Astrocyte of the spinal cord (primary cell): ENCODE data around the gene PCBP3.
"Not testable (repeated sequence)": the region's sequence is repeated elsewhere in the genome, so short reads cannot be mapped to it uniquely, and the experiment has no call there.

Source experiments
- DNase-seq: peaks from one replicate; pipeline ENCODE4 v3.0.0; 2011; ENCODE audit warnings: low read depth, low spot score
- H3K4me3 ChIP-seq: 2 replicates; pipeline ENCODE4 v1.5.1; 2011; ENCODE audit warnings: low read depth, mild to moderate bottlenecking, low read length, moderate library complexity
- CTCF ChIP-seq: IDR thresholded peaks from 2 replicates; pipeline ENCODE4 v1.5.1; 2012; ENCODE audit warnings: low read depth, mild to moderate bottlenecking, low read length, inconsistent platforms
- in situ Hi-C: cut with HindIII; loops from 2 replicates; pipeline ENCODE4 v1.10.0; 2017; ENCODE audit warnings: low sequenced_read_pairs

PCBP3 gene

GRCh38 chr21:45957981-45958600, 314.6 kb downstream of the PCBP3 start:
- DNase-seq = no peak
- H3K4me3 ChIP-seq = no peak overlapping the region
- no peak for TF ChIP-seq CTCF
- in situ Hi-C loops = no loop called here

GRCh38 chr21:45959182-45959581, 315.7 kb downstream of the PCBP3 start:
- no peak for TF ChIP-seq CTCF
- H3K4me3 ChIP-seq = no peak overlapping the region
- DNase-seq = no peak
- in situ Hi-C loops = no loop called here

GRCh38 chr21:45959779-45960390, 316.4 kb downstream of the PCBP3 start:
- no peak for TF ChIP-seq CTCF
- no peak for DNase-seq
- no peak overlapping the region for H3K4me3 ChIP-seq
- in situ Hi-C loops = no loop called here

GRCh38 chr21:45961408-45961807, 317.9 kb downstream of the PCBP3 start:
- DNase-seq, in situ Hi-C loops, H3K4me3 ChIP-seq: not testable (repeated sequence)

GRCh38 chr21:45962531-45963231, 319.2 kb downstream of the PCBP3 start:
- DNase-seq = no peak
- in situ Hi-C loops = no loop called here
- TF ChIP-seq CTCF = no peak
- H3K4me3 ChIP-seq = no peak overlapping the region

GRCh38 chr21:45963232-45963570, 319.7 kb downstream of the PCBP3 start:
- no peak overlapping the region for H3K4me3 ChIP-seq
- no peak for DNase-seq
- in situ Hi-C loops = no loop called here
- no peak for TF ChIP-seq CTCF

GRCh38 chr21:45964649-45965048, 321.1 kb downstream of the PCBP3 start:
- in situ Hi-C loops = no loop called here
- no peak for DNase-seq

More at GRCh38 chr21:45964649-45965048, 321.1 kb downstream of the PCBP3 start:
- TF ChIP-seq CTCF = no peak
- no peak overlapping the region for H3K4me3 ChIP-seq
